Activated T-cell treated with anti-CD3 and anti-CD28 coated beads, Interleukin-2, amount 50 U/mL, for 72 hours (primary cell): ENCODE data around the gene DIAPH3. TPM values are rescaled to one million over a fixed set of nuclear protein-coding genes. Genes with fewer than 3 reads are reported as not detected.

Experiments used
- ATAC-seq, 2 donors: fragments of 150-1000 bp; cut with Tn5 transposase; replicated peaks in 1 of 2; 2 replicates each; pipeline ENCODE4 v1.10.0; 2021; ENCODE audit warnings: moderate library complexity in 2 of 2, mild to moderate bottlenecking in 1 of 2
- DNase-seq, 2 donors: peaks; one replicate each; pipeline ENCODE4 v3.0.0; 2021 to 2022; ENCODE audit warnings: mixed read lengths in 1 of 2
- H3K27ac Mint-ChIP-seq: one replicate; pipeline ENCODE4 v1.8.0; 2022; ENCODE audit warnings: mild to moderate bottlenecking, moderate library complexity, mixed read lengths
- H3K27me3 Mint-ChIP-seq: one replicate; pipeline ENCODE4 v1.8.0; 2022; ENCODE audit warnings: low read depth, mixed read lengths
- H3K36me3 Mint-ChIP-seq, 2 donors: one replicate each; pipeline ENCODE4 v1.8.0; 2022; ENCODE audit warnings: mixed read lengths in 2 of 2, mild to moderate bottlenecking in 1 of 2; ENCODE audit not compliant: insufficient read depth in 2 of 2
- H3K4me1 Mint-ChIP-seq: one replicate; pipeline ENCODE4 v1.8.0; 2022; ENCODE audit warnings: low read depth, mixed read lengths
- H3K4me3 Mint-ChIP-seq, 2 donors: one replicate each; pipeline ENCODE4 v1.8.0; 2022; ENCODE audit warnings: mild to moderate bottlenecking in 2 of 2, mixed read lengths in 2 of 2, moderate library complexity in 2 of 2
- H3K9me3 Mint-ChIP-seq, 2 donors: one replicate each; pipeline ENCODE4 v1.8.0; 2022; ENCODE audit warnings: mixed read lengths in 2 of 2
- total RNA-seq, 2 donors: library from RNA; stranded (reverse); gene quantifications; one replicate each; pipeline ENCODE4 v1.2.3, GENCODE V29; 2022

Gene DIAPH3
- total RNA-seq, 2 donors from 2014 or later: 28.5 to 30.8 TPM

DNA sequence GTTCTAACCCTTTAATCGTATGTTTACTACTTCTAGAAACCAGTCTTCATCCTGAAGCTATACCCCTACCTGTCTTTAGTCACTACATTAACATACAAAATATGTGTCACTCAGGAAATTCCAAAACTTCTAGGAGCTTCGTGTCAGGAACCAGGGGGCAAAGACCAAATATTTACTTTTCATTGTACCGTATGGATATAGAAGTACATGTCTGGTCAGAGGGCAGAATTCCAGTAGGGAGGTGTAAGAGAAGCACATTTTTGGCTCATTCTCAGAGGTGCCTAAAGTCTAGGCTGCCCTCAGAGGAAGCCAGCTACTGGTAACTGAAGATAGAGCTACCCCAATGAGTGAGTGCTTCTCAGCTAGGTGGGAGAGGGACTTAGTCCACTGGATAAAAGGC, 320.7 kb downstream of the DIAPH3 start:
- H3K36me3 Mint-ChIP-seq: no peaks in the 10 kb centered on the region
- no peak for ATAC-seq
- no peaks in the 10 kb centered on the region for H3K9me3 Mint-ChIP-seq

DNA sequence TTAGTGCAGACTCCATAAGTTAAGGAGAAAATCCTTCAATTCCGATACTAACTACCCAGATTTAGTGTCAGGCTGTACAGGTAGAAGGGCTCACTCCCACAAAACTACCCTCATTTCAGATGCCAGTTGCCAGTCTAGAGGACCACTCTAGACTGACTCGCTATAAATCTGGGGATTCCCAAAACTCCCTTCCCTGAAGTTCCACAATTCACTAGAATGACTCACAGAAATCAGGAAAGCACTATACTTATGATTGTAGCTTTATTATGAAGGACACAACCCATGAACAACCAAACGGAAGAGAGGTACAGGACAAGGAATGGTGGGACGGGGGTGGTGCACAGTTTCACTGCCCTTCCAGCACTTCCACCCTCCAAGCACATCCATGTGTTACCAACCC, 321.2 kb downstream of the DIAPH3 start:
- no peak for DNase-seq
- no peaks in the 10 kb centered on the region for H3K4me1 Mint-ChIP-seq
- no peak for ATAC-seq
- no peaks in the 10 kb centered on the region for H3K36me3 Mint-ChIP-seq
- H3K9me3 Mint-ChIP-seq: no peaks in the 10 kb centered on the region
- peak overlapping the region; percentile 52 for H3K27ac Mint-ChIP-seq
- no peaks in the 10 kb centered on the region for H3K27me3 Mint-ChIP-seq
- no peak overlapping the region for H3K4me3 Mint-ChIP-seq

More for the DNA sequence above, 320.7 kb downstream of the DIAPH3 start:
- Mint-ChIP-seq H3K4me1 (no peaks in the 10 kb centered on the region), H3K4me3 (no peak overlapping the region), H3K27me3 (no peaks in the 10 kb centered on the region), H3K27ac (peak overlapping the region; percentile 52)
- DNase-seq: no peak

DNA sequence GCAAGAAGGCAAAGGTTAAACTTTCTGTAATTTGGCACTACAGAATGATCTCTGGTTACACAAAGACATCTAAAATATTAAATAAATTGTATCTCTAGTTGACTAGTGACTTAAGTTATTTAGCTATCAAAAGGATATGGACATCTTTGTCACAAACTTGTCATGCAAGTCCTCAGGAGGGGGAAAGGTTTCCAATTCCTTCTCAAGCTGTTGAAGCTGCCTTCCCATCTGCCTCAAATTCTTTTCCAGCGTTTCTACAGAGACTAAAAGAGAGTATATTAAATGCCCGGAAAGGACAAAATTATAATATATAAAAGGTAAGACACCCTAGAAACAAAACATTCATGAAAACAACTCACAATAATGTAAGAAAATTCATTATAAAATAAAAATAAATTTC, 324.5 kb downstream of the DIAPH3 start:
- Mint-ChIP-seq H3K27me3 (no peaks in the 10 kb centered on the region), H3K27ac (no peak overlapping the region), H3K4me1 (no peaks in the 10 kb centered on the region), H3K4me3 (no peak overlapping the region), H3K36me3 (no peaks in the 10 kb centered on the region), H3K9me3 (no peaks in the 10 kb centered on the region)
- ATAC-seq: no peak
- no peak for DNase-seq

DNA sequence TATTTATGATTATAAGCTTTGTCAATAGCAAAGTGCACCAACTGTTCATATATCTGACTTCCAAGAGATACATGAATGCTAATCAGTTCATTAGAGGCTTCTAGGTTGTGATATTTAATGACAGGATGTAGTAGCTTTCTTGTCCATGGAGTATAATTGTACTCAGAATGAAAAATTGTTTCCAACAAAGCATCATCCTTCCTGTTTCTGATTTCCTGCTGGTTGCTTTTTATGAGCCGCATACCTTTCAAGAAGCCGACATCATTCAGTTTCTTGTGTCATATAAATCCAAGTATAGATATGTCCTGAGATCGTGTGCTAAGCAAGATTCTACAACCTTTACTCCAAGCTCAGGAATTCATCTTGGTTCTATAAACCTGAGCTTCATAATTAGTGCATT, 326.6 kb downstream of the DIAPH3 start:
- H3K4me1 Mint-ChIP-seq: no peaks in the 10 kb centered on the region
- no peaks in the 10 kb centered on the region for H3K27me3 Mint-ChIP-seq
- no peak overlapping the region for H3K4me3 Mint-ChIP-seq
- H3K9me3 Mint-ChIP-seq: no peaks in the 10 kb centered on the region
- no peak overlapping the region for H3K27ac Mint-ChIP-seq
- H3K36me3 Mint-ChIP-seq: no peaks in the 10 kb centered on the region
- ATAC-seq (no peak), DNase-seq (no peak)

DNA sequence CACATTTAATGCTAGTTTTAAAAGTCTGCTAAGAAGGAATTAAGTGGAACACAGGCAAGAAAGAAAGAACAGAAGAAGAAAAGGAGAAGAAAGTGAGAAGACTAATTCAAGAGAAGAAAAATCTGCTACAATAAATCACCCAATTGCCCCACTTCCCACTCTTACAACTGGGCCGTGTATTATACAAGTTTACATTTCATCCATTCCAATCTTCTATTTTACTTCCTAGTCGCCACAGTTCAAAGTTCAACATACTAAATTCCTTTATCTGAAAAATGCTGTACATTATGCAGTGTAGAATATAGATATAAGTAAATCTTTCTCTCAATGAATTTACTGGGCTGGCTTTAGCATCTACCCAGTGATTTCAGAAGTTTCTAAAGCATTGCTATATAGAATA, 328.2 kb downstream of the DIAPH3 start:
- H3K27ac Mint-ChIP-seq: no peak overlapping the region
- ATAC-seq (no peak), DNase-seq (no peak)
- H3K4me3 Mint-ChIP-seq: no peak overlapping the region
- H3K36me3 Mint-ChIP-seq: no peaks in the 10 kb centered on the region
- no peaks in the 10 kb centered on the region for H3K4me1 Mint-ChIP-seq
- H3K9me3 Mint-ChIP-seq: no peaks in the 10 kb centered on the region
- H3K27me3 Mint-ChIP-seq: no peaks in the 10 kb centered on the region

DNA sequence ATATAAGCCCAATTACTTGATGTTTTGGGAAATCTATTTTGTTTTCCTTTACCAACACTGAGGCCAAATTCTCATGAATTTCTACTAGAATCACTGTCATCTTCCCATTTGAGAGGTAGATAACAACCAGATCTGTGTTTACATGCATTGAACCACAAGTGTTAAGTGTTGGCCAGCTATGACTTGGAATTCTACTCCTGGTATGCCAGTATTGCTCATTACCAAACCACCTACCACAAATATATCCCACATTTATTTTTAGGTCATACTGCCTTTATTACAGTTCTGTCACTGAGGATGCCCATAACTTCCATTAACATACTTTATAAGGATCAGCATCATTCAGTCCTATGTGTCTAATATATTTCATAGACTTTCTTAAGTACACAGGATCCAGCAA, 328.9 kb downstream of the DIAPH3 start:
- Mint-ChIP-seq H3K4me1 (no peaks in the 10 kb centered on the region), H3K36me3 (no peaks in the 10 kb centered on the region), H3K9me3 (no peaks in the 10 kb centered on the region), H3K27ac (no peak overlapping the region), H3K27me3 (no peaks in the 10 kb centered on the region), H3K4me3 (no peak overlapping the region)
- DNase-seq (no peak), ATAC-seq (no peak)

DNA sequence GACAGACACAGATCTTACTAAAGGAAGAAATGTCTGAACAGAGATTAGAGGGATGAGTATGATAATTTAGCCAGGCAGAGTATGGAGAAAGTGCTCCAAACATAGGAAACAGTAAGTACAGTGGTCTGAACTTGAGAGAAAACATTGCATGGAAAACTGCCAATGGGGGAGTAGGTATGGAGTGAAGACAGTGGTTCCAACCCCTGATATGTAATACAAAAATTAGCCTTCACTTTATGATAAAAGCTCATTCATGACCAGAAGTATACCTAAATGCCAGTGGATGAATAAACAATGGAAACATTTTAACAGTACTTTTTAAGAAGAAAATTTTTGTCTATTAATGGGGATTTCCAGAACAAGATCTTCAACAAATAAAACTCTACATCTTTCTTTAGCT, 334.0 kb downstream of the DIAPH3 start:
- no peak for DNase-seq
- Mint-ChIP-seq H3K4me1 (no peaks in the 10 kb centered on the region), H3K27ac (peak overlapping the region; percentile 46), H3K36me3 (peaks cover 0 to 4% of the 10 kb centered on the region in 2 donors), H3K9me3 (peaks cover 0 to 5% of the 10 kb centered on the region in 2 donors), H3K27me3 (no peaks in the 10 kb centered on the region), H3K4me3 (no peak overlapping the region)
- no peak for ATAC-seq

DNA sequence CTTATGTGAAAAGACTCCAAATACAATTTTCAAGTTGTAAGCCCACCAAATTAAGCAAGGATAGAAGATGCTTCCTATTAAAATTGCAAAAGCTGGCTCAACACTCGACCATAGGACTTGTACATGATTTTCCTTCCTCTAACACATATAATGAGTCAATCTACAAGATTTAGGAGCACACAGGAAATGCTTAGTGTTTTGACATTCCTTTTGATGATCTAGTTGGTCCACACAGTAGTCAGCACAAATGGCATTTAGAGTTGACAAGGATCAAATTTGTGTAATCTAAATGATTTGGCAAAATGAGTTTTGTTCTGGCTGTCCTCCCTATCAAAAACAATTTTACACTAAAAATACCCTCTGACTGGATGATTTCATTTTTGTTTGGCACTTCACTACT, 340.2 kb downstream of the DIAPH3 start:
- H3K36me3 Mint-ChIP-seq: peaks cover 0 to 4% of the 10 kb centered on the region in 2 donors
- no peak overlapping the region for H3K27ac Mint-ChIP-seq
- H3K4me3 Mint-ChIP-seq: no peak overlapping the region
- ATAC-seq (no peak), DNase-seq (no peak)
- no peaks in the 10 kb centered on the region for H3K27me3 Mint-ChIP-seq
- no peaks in the 10 kb centered on the region for H3K4me1 Mint-ChIP-seq
- H3K9me3 Mint-ChIP-seq: peaks cover 0 to 5% of the 10 kb centered on the region in 2 donors

DNA sequence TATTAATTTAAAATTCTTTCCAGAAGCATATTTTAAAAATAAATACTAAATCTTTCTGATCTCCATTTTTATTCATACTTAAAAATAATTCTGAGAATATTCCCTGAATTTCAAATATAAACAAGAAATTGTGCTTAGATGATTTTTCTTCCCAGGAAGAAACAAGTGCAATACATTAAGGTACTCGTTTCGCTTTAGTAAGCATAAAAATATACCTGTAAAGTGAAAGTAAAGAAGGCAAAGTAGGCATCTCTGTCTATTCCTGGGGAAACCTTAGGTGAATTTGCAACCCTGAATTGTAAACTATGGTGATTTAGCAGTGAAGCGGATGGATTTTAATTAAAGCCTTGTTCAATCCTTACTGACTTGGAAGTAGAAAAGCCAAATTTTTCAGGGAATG, 354.2 kb downstream of the DIAPH3 start:
- H3K4me1 Mint-ChIP-seq: no peaks in the 10 kb centered on the region

DNA sequence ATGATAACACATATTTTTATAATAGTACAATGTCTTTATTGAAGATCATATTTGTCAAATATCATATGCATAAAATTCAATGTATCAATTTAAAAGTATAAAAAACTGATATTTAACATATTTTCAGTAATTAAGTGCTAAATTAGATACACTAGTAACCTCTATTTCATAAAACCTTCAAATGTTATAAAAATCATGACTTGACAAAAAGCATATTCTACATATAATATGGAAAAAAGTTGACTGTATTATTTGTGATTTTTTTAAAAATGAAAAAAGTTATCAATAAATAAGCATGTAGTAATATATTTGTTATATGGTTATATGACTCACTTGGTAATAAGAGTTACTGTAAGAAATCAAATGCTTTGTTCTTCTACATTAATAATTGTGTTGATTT, 356.9 kb downstream of the DIAPH3 start:
- H3K27ac Mint-ChIP-seq: no peak overlapping the region
- DNase-seq: no peak
- ATAC-seq: no peak
- H3K27me3 Mint-ChIP-seq: no peaks in the 10 kb centered on the region
- H3K4me3 Mint-ChIP-seq: no peak overlapping the region
- no peaks in the 10 kb centered on the region for H3K9me3 Mint-ChIP-seq
- H3K36me3 Mint-ChIP-seq: no peaks in the 10 kb centered on the region
- no peaks in the 10 kb centered on the region for H3K4me1 Mint-ChIP-seq

More for the DNA sequence above, 354.2 kb downstream of the DIAPH3 start:
- no peak overlapping the region for H3K4me3 Mint-ChIP-seq
- ATAC-seq (no peak), DNase-seq (no peak)
- H3K27ac Mint-ChIP-seq: no peak overlapping the region
- no peaks in the 10 kb centered on the region for H3K36me3 Mint-ChIP-seq
- H3K27me3 Mint-ChIP-seq: no peaks in the 10 kb centered on the region
- no peaks in the 10 kb centered on the region for H3K9me3 Mint-ChIP-seq

DNA sequence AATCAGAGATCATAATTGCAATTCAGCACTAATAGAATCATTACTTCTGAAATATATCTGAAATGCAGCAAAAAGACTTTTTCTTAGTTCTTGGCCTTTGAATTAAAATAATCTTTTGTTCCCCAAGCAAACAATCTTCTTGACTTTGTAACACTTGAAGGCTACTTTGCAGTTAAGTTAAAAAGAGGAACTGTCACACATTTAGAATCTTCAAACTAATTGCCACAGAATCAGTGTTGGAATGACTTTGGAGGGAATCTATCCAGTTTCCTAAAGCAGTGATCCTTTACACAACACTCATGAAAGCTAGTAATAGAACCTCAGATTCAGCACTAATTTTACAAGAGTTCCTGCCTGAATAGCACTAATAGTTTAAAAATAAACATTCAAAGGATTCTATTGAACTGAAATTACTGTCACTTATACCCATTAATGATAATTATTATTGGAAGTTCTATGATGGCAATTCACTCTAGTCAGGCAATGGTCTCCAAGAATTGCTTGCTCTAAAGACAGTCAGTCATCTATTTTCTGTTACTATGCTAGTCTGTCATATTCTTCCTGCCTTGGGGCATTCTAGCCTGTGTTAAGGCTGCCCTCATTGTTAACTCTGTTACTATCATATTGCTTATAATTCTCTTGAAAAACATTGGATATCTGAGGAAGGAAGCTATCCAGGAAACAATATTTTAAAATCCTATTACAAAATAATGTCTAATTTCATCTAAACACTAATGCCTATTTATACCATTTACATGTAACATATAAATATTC, 362.4 kb downstream of the DIAPH3 start:
- no peaks in the 10 kb centered on the region for H3K27me3 Mint-ChIP-seq
- H3K4me3 Mint-ChIP-seq: no peak overlapping the region
- no peaks in the 10 kb centered on the region for H3K4me1 Mint-ChIP-seq
- no peak overlapping the region for H3K27ac Mint-ChIP-seq
- ATAC-seq (no peak), DNase-seq (no peak)
- no peaks in the 10 kb centered on the region for H3K9me3 Mint-ChIP-seq
- H3K36me3 Mint-ChIP-seq: no peaks in the 10 kb centered on the region

DNA sequence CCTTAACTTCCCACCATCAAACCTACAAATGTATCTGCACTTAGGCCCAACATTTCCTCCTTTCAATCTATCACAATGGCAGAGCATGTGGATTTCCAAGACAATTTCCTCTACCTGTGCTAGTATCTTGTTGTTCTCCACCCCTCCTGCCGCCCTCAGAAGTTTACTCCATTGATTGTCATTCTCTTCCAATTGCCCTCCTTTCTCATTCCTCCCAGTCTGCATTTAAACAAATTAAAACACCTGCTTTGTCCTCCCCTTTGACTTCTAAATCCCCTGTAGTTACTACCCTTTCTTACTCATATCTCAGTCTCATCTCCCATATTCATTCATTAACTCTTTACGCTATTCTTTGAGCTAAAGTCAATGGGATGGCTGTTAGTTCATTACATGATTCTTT, 370.6 kb downstream of the DIAPH3 start:
- H3K27ac Mint-ChIP-seq: no peak overlapping the region
- no peaks in the 10 kb centered on the region for H3K36me3 Mint-ChIP-seq
- no peak for ATAC-seq
- H3K9me3 Mint-ChIP-seq: no peaks in the 10 kb centered on the region
- H3K4me3 Mint-ChIP-seq: no peak overlapping the region
- H3K27me3 Mint-ChIP-seq: no peaks in the 10 kb centered on the region
- H3K4me1 Mint-ChIP-seq: no peaks in the 10 kb centered on the region
- DNase-seq: no peak

DNA sequence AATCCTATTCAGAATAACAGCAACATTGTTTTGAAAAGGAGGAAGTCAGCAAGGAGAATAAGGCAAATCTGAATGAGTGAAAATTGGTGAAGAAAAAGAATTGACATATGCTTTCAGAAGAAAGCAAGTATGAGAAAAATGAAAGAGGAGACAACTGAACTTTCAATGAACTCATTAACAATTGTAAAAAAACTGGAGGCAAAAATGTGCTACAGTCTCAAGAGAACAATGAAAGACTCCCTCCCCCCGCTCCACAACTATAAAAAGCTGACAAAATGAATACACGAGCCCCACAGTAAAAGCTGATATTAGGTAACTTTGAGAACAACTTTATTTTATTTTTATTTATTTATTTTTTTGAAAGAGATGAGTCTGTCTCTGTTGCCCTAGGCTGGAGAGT, 373.1 kb downstream of the DIAPH3 start:
- no peaks in the 10 kb centered on the region for H3K9me3 Mint-ChIP-seq
- no peak overlapping the region for H3K27ac Mint-ChIP-seq
- DNase-seq: no peak
- no peak for ATAC-seq
- no peaks in the 10 kb centered on the region for H3K36me3 Mint-ChIP-seq
- H3K27me3 Mint-ChIP-seq: no peaks in the 10 kb centered on the region
- no peaks in the 10 kb centered on the region for H3K4me1 Mint-ChIP-seq
- H3K4me3 Mint-ChIP-seq: no peak overlapping the region

DNA sequence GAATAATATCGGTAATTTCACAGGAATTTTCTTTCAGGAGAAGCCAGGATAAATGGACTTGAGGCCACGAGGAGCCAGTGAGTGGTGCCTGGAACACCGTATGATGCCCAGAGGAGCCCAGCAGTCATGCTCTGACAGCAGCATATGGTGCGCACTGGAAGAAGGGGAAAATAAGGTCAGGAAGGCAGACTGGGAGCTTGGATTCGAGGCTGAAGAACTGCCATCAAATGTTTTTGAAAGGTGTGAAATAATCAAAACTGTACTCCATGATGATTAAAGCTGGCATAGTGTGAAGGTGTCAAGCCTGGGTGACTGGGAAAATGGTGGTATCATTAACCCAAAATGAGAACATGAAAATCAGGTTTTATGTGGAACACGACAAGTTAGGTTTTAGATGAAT, 374.2 kb downstream of the DIAPH3 start:
- Mint-ChIP-seq H3K4me3 (no peak overlapping the region), H3K27me3 (no peaks in the 10 kb centered on the region), H3K36me3 (no peaks in the 10 kb centered on the region), H3K4me1 (no peaks in the 10 kb centered on the region), H3K9me3 (no peaks in the 10 kb centered on the region), H3K27ac (no peak overlapping the region)
- no peak for DNase-seq
- no peak for ATAC-seq
